Measurements from ENCODE around the gene ARNT2. TPM values are rescaled to one million over a fixed set of nuclear protein-coding genes. Genes with fewer than 3 reads are reported as not detected.

ARNT2 gene
- total RNA-seq, 1 experiment from 2014 or later = 2.2 TPM

- no peak overlapping the region for H3K4me3 ChIP-seq
- H3K36me3 ChIP-seq = no peaks in the 10 kb centered on the region
- H3K27ac ChIP-seq = no peak overlapping the region
- H3K4me1 ChIP-seq = no peaks in the 10 kb centered on the region
- no peaks in the 10 kb centered on the region for H3K9me3 ChIP-seq (replicated peaks)
- H3K27me3 ChIP-seq = no peaks in the 10 kb centered on the region
- DNase-seq = no peak
These were observed 180.9 kb downstream of the ARNT2 start for GRCh38 chr15:80584973-80585525.

DNA sequence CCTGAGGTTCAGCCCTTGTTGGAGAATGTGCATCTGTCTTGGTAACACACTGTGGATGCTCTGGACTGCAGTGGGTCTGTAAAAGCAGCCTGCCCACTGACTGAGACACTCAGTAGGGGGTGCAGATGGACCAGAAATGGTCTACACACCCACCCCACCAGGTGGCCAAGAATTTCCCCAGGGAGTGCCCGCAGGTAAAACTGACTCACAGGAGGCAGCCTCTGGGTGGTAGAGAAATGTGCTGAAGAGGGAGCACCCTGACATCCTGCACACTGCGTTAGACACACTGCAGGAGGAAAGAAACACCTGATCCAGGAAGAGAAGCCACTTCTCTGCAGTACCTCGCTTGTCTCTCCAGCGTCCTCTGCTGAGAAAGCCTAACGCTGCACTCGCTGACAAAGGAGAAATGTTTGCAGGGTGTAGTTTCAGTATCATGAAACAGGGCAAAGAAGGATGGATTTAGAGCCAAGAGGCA lies 181.4 kb downstream of the ARNT2 start:
- Histone ChIP-seq H3K4me3 (no peak overlapping the region), H3K36me3 (no peaks in the 10 kb centered on the region), H3K4me1 (no peaks in the 10 kb centered on the region), H3K27me3 (no peaks in the 10 kb centered on the region), H3K9me3 (replicated peaks) (no peaks in the 10 kb centered on the region), H3K27ac (no peak overlapping the region)
- DNase-seq = no peak

- Histone ChIP-seq H3K36me3 (no peaks in the 10 kb centered on the region), H3K4me1 (no peaks in the 10 kb centered on the region), H3K27me3 (no peaks in the 10 kb centered on the region), H3K4me3 (no peak overlapping the region), H3K9me3 (replicated peaks) (no peaks in the 10 kb centered on the region), H3K27ac (no peak overlapping the region)
- DNase-seq = no peak
These were observed 182.0 kb downstream of the ARNT2 start for GRCh38 chr15:80586161-80586560.

- H3K27me3 ChIP-seq = no peaks in the 10 kb centered on the region
- no peaks in the 10 kb centered on the region for H3K9me3 ChIP-seq (replicated peaks)
- no peak for DNase-seq
- no peaks in the 10 kb centered on the region for H3K4me1 ChIP-seq
- H3K36me3 ChIP-seq = no peaks in the 10 kb centered on the region
- H3K4me3 ChIP-seq = no peak overlapping the region
- H3K27ac ChIP-seq = no peak overlapping the region
These were observed 182.8 kb downstream of the ARNT2 start for GRCh38 chr15:80587007-80587406.

- DNase-seq = no peak
- Histone ChIP-seq H3K27ac (no peak overlapping the region), H3K4me1 (no peaks in the 10 kb centered on the region), H3K27me3 (no peaks in the 10 kb centered on the region), H3K9me3 (replicated peaks) (no peaks in the 10 kb centered on the region), H3K36me3 (no peaks in the 10 kb centered on the region), H3K4me3 (no peak overlapping the region)
These were observed 183.8 kb downstream of the ARNT2 start for GRCh38 chr15:80587816-80588456.

- H3K27ac ChIP-seq = no peak overlapping the region
- H3K36me3 ChIP-seq = no peaks in the 10 kb centered on the region
- no peak overlapping the region for H3K4me3 ChIP-seq
- H3K4me1 ChIP-seq = no peaks in the 10 kb centered on the region
- no peak for DNase-seq
- H3K27me3 ChIP-seq = 0 out of 2 replicates have a peak, but pooled peaks cover 3% of the 10 kb centered on the region
- H3K9me3 ChIP-seq (replicated peaks) = no peaks in the 10 kb centered on the region
These were observed 184.6 kb downstream of the ARNT2 start for GRCh38 chr15:80588801-80589200.

DNA sequence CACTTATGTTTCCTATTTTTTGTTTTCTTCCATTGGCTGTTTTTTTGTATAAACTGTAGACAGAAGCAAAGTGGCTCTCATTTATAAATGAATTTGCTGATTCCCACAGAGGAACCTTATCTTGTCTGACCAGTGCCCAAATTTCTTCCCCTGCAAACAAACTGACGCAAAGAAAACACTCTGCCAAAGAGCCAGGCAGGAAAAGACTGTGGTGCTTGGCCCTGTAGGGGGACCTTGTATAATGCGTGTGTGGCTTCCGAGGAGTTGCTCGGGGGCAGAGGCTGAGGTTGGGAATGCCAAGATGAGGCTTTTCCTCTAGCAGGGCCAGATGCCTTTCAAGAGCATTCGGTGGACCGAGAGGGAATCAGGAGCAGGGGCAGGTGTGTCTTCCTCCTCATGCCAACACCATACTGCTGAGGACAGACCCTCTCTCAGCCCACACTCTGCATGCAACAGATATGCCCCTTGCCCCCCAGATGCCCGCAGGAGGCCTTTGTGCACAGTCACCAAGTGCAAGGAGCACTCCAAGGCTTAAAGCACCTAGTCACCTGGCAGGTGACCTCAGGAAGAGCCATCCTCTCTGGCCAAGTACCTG lies 186.7 kb downstream of the ARNT2 start:
- Histone ChIP-seq H3K4me1 (no peaks in the 10 kb centered on the region), H3K4me3 (no peak overlapping the region), H3K36me3 (no peaks in the 10 kb centered on the region), H3K27me3 (0 out of 2 replicates have a peak, but pooled peaks cover 3% of the 10 kb centered on the region), H3K9me3 (replicated peaks) (no peaks in the 10 kb centered on the region), H3K27ac (no peak overlapping the region)
- DNase-seq = no peak

GRCh38 chr15:80591471-80591870 lies 187.3 kb downstream of the ARNT2 start:
- DNase-seq = no peak
- no peaks in the 10 kb centered on the region for H3K4me1 ChIP-seq
- H3K9me3 ChIP-seq (replicated peaks) = no peaks in the 10 kb centered on the region
- H3K27me3 ChIP-seq = 0 out of 2 replicates have a peak, but pooled peaks cover 3% of the 10 kb centered on the region
- H3K4me3 ChIP-seq = no peak overlapping the region
- H3K27ac ChIP-seq = no peak overlapping the region
- no peaks in the 10 kb centered on the region for H3K36me3 ChIP-seq

- H3K36me3 ChIP-seq = no peaks in the 10 kb centered on the region
- H3K27me3 ChIP-seq = 0 out of 2 replicates have a peak, but pooled peaks cover 3% of the 10 kb centered on the region
- H3K4me3 ChIP-seq = no peak overlapping the region
- no peaks in the 10 kb centered on the region for H3K4me1 ChIP-seq
- no peak for DNase-seq
- H3K27ac ChIP-seq = no peak overlapping the region
- H3K9me3 ChIP-seq (replicated peaks) = no peaks in the 10 kb centered on the region
These were observed 188.0 kb downstream of the ARNT2 start for GRCh38 chr15:80591938-80592825.

- Histone ChIP-seq H3K4me3 (no peak overlapping the region), H3K27ac (no peak overlapping the region), H3K9me3 (replicated peaks) (no peaks in the 10 kb centered on the region), H3K4me1 (no peaks in the 10 kb centered on the region), H3K36me3 (no peaks in the 10 kb centered on the region), H3K27me3 (0 out of 2 replicates have a peak, but pooled peaks cover 3% of the 10 kb centered on the region)
- DNase-seq = no peak
These were observed 189.4 kb downstream of the ARNT2 start for GRCh38 chr15:80593486-80594030.

DNA sequence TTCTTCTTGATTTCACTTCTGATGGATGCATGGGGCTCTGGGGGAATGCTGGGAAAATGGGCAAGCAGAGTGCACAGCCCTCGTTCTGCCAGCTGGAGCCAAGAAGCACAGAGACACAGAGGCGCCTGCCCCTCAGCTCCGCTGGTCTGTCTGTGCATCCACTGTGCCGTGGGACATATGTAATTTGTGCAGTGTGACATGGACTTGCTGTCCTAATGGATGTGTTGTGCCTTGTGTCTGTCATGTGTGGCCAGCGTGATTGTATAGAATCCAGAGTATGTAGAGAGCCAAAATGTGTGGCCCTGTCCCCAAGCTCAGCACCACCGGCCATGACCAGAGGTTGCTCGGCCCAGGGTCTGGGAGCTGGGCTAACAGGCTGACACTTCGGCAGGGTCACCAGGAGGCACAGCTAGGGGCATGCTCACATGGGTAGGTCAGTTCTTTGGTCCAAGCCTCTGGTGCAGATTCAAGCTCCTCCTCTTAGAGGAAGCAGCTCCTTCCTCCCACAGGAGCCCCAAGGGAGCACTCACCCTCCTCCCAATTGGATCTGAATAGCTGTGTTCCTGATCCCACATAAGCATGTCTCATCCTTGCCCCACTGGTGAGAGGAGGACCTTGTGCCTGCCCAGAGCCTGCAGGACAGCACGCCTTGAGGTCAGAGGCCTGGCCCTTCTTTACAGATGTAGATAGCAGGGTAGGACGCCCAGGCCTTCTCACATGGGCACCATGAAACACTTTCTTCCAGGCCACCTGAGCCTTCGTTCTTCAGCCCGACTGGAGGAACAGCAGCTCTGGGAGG lies 190.1 kb downstream of the ARNT2 start:
- DNase-seq = no peak
- no peaks in the 10 kb centered on the region for H3K36me3 ChIP-seq

GRCh38 chr15:80595396-80595795 lies 191.2 kb downstream of the ARNT2 start:
- Histone ChIP-seq H3K27ac (no peak overlapping the region), H3K4me1 (no peaks in the 10 kb centered on the region), H3K9me3 (replicated peaks) (no peaks in the 10 kb centered on the region), H3K27me3 (0 out of 2 replicates have a peak, but pooled peaks cover 3% of the 10 kb centered on the region), H3K36me3 (no peaks in the 10 kb centered on the region), H3K4me3 (no peak overlapping the region)
- DNase-seq = no peak

More for the DNA sequence above, 190.1 kb downstream of the ARNT2 start:
- Histone ChIP-seq H3K27me3 (0 out of 2 replicates have a peak, but pooled peaks cover 3% of the 10 kb centered on the region), H3K4me1 (no peaks in the 10 kb centered on the region), H3K27ac (no peak overlapping the region), H3K9me3 (replicated peaks) (no peaks in the 10 kb centered on the region), H3K4me3 (no peak overlapping the region)

GRCh38 chr15:80596521-80596976 lies 192.4 kb downstream of the ARNT2 start:
- DNase-seq = no peak
- Histone ChIP-seq H3K9me3 (replicated peaks) (no peaks in the 10 kb centered on the region), H3K27ac (no peak overlapping the region), H3K27me3 (0 out of 2 replicates have a peak, but pooled peaks cover 3% of the 10 kb centered on the region), H3K36me3 (no peaks in the 10 kb centered on the region), H3K4me1 (no peaks in the 10 kb centered on the region), H3K4me3 (no peak overlapping the region)

GRCh38 chr15:80597076-80597475 lies 192.9 kb downstream of the ARNT2 start:
- H3K27me3 ChIP-seq = 0 out of 2 replicates have a peak, but pooled peaks cover 3% of the 10 kb centered on the region
- H3K4me3 ChIP-seq = no peak overlapping the region
- H3K27ac ChIP-seq = no peak overlapping the region
- no peaks in the 10 kb centered on the region for H3K4me1 ChIP-seq
- H3K36me3 ChIP-seq = no peaks in the 10 kb centered on the region
- no peaks in the 10 kb centered on the region for H3K9me3 ChIP-seq (replicated peaks)
- DNase-seq = no peak
